Ishikawa (cell line): ENCODE results near the gene FAM20C.

Source experiments
- EP300 ChIP-seq: IDR thresholded peaks from 2 replicates; pipeline ENCODE4 v1.6.1; 2012; ENCODE audit warnings: borderline replicate concordance
- REST ChIP-seq: IDR thresholded peaks from 2 replicates; pipeline ENCODE4 v1.6.1; 2012; ENCODE audit warnings: low read depth, mild to moderate bottlenecking
- YY1 ChIP-seq: IDR thresholded peaks from 2 replicates; pipeline ENCODE4 v1.6.1; 2012; ENCODE audit warnings: low read depth
- TF ChIP-seq, protein P1 (sequence below): IDR thresholded peaks from 2 replicates; pipeline ENCODE4 v1.6.1; 2012

- TF ChIP-seq REST (no peak), EP300 (no peak), YY1 (no peak)
- TF ChIP-seq, protein P1, sequence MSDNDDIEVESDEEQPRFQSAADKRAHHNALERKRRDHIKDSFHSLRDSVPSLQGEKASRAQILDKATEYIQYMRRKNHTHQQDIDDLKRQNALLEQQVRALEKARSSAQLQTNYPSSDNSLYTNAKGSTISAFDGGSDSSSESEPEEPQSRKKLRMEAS: no peak
Measured at GRCh38 chr7:277228-277627, 84.9 kb downstream of the FAM20C start.
